ENCODE data around the gene COPS7A. TPM values are rescaled to one million over a fixed set of nuclear protein-coding genes. Genes with fewer than 3 reads are reported as not detected.

The COPS7A gene
- total and polyA plus RNA-seq, 2 experiments from 2014 or later, result 37.7 to 51.9 TPM

DNA sequence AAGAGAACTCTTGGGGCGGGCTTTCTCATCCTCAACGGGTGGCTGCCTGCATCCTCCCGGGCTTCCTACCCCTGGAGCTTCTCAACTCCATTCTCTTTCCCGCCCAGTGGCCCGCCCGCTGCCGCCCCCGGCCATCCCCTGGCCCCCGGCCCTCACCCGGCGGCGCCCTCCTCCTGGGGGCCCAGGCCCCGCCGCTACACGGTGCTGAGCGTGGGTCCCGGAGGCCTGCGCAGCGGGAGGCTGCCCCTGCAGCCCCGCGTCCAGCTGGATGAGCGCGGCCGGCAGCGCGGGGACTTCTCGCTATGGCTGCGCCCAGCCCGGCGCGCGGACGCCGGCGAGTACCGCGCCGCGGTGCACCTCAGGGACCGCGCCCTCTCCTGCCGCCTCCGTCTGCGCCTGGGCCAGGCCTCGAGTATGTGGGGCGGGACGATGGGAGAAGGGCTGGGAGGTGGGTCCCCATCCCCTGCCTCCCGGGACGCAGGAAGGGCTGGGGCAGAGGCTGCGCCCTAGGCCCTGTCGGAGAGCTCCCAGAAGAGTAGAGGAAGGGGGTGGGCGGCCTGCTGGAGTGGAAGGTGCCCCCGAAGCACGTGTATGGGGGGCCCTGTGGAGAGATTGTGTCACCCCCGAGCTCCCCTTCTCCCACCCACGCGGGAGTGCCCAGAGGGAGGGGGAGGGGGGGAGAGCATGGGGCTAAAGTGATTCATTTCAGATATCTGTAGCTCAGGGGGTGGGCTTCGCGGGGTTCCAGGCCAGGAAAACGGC, 49.9 kb downstream of the COPS7A start:
- no peaks in the 10 kb centered on the region for H3K9me2 ChIP-seq (ENCODE audit: insufficient read depth)
- DNase-seq (ENCODE audit: low spot score) (peak; percentile 66), ATAC-seq (peak; percentile 43)
- peaks cover 30% of the 10 kb centered on the region; the same call in 1 of the 2 replicates for H3F3A ChIP-seq (replicated peaks; ENCODE audit: low read depth)
- H3K36me3 ChIP-seq (ENCODE audit: insufficient read depth), result no peaks in the 10 kb centered on the region
- Mint-ChIP-seq H3K27ac (no peak overlapping the region), H3K27me3 (ENCODE audit: insufficient read depth, low read depth, poor library complexity) (peaks cover 54% of the 10 kb centered on the region), H3K4me3 (peak overlapping the region; percentile 66), H3K36me3 (ENCODE audit: low read depth) (peaks cover 25% of the 10 kb centered on the region), H3K9me3 (no peaks in the 10 kb centered on the region; the same call in 2 of the 3 replicates), H3K4me1 (peaks cover 69% of the 10 kb centered on the region)
- peaks cover 73% of the 10 kb centered on the region for H3K27me3 ChIP-seq (ENCODE audit: insufficient read depth)
- H3K27ac ChIP-seq (ENCODE audit: low read depth), result no peak overlapping the region
- TF ChIP-seq, protein P1, sequence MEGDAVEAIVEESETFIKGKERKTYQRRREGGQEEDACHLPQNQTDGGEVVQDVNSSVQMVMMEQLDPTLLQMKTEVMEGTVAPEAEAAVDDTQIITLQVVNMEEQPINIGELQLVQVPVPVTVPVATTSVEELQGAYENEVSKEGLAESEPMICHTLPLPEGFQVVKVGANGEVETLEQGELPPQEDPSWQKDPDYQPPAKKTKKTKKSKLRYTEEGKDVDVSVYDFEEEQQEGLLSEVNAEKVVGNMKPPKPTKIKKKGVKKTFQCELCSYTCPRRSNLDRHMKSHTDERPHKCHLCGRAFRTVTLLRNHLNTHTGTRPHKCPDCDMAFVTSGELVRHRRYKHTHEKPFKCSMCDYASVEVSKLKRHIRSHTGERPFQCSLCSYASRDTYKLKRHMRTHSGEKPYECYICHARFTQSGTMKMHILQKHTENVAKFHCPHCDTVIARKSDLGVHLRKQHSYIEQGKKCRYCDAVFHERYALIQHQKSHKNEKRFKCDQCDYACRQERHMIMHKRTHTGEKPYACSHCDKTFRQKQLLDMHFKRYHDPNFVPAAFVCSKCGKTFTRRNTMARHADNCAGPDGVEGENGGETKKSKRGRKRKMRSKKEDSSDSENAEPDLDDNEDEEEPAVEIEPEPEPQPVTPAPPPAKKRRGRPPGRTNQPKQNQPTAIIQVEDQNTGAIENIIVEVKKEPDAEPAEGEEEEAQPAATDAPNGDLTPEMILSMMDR (conservative IDR thresholded peaks at IDR 0.05; ENCODE audit: low read depth in 2 of 2), result no peak
- TF ChIP-seq ZNF331 (CRISPR knock-in tag; IDR thresholded peaks at IDR 0.05; ENCODE audit: low read depth) (no peak), ZNF114 (CRISPR knock-in tag; IDR thresholded peaks at IDR 0.05) (no peak), EZH2phosphoT487 (IDR thresholded peaks at IDR 0.05; ENCODE audit: unreplicated experiment) (no peak), EZH2 (IDR thresholded peaks at IDR 0.05; ENCODE audit: low read depth, unreplicated experiment) (no peak), CREB1 (CRISPR knock-in tag; IDR thresholded peaks at IDR 0.05; ENCODE audit: low read depth) (no peak)
- TF ChIP-seq, protein P2, sequence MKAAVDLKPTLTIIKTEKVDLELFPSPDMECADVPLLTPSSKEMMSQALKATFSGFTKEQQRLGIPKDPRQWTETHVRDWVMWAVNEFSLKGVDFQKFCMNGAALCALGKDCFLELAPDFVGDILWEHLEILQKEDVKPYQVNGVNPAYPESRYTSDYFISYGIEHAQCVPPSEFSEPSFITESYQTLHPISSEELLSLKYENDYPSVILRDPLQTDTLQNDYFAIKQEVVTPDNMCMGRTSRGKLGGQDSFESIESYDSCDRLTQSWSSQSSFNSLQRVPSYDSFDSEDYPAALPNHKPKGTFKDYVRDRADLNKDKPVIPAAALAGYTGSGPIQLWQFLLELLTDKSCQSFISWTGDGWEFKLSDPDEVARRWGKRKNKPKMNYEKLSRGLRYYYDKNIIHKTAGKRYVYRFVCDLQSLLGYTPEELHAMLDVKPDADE (IDR thresholded peaks at IDR 0.05), result no peak
- TF ChIP-seq, protein P3, sequence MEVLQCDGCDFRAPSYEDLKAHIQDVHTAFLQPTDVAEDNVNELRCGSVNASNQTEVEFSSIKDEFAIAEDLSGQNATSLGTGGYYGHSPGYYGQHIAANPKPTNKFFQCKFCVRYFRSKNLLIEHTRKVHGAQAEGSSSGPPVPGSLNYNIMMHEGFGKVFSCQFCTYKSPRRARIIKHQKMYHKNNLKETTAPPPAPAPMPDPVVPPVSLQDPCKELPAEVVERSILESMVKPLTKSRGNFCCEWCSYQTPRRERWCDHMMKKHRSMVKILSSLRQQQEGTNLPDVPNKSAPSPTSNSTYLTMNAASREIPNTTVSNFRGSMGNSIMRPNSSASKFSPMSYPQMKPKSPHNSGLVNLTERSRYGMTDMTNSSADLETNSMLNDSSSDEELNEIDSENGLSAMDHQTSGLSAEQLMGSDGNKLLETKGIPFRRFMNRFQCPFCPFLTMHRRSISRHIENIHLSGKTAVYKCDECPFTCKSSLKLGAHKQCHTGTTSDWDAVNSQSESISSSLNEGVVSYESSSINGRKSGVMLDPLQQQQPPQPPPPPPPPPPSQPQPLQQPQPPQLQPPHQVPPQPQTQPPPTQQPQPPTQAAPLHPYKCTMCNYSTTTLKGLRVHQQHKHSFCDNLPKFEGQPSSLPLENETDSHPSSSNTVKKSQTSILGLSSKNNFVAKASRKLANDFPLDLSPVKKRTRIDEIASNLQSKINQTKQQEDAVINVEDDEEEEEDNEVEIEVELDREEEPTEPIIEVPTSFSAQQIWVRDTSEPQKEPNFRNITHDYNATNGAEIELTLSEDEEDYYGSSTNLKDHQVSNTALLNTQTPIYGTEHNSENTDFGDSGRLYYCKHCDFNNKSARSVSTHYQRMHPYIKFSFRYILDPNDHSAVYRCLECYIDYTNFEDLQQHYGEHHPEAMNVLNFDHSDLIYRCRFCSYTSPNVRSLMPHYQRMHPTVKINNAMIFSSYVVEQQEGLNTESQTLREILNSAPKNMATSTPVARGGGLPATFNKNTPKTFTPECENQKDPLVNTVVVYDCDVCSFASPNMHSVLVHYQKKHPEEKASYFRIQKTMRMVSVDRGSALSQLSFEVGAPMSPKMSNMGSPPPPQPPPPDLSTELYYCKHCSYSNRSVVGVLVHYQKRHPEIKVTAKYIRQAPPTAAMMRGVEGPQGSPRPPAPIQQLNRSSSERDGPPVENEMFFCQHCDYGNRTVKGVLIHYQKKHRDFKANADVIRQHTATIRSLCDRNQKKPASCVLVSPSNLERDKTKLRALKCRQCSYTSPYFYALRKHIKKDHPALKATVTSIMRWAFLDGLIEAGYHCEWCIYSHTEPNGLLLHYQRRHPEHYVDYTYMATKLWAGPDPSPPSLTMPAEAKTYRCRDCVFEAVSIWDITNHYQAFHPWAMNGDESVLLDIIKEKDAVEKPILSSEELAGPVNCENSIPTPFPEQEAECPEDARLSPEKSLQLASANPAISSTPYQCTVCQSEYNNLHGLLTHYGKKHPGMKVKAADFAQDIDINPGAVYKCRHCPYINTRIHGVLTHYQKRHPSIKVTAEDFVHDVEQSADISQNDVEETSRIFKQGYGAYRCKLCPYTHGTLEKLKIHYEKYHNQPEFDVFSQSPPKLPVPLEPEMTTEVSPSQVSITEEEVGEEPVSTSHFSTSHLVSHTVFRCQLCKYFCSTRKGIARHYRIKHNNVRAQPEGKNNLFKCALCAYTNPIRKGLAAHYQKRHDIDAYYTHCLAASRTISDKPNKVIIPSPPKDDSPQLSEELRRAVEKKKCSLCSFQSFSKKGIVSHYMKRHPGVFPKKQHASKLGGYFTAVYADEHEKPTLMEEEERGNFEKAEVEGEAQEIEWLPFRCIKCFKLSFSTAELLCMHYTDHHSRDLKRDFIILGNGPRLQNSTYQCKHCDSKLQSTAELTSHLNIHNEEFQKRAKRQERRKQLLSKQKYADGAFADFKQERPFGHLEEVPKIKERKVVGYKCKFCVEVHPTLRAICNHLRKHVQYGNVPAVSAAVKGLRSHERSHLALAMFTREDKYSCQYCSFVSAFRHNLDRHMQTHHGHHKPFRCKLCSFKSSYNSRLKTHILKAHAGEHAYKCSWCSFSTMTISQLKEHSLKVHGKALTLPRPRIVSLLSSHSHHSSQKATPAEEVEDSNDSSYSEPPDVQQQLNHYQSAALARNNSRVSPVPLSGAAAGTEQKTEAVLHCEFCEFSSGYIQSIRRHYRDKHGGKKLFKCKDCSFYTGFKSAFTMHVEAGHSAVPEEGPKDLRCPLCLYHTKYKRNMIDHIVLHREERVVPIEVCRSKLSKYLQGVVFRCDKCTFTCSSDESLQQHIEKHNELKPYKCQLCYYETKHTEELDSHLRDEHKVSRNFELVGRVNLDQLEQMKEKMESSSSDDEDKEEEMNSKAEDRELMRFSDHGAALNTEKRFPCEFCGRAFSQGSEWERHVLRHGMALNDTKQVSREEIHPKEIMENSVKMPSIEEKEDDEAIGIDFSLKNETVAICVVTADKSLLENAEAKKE (CRISPR knock-in tag; IDR thresholded peaks at IDR 0.05), result no peak
- TF ChIP-seq, protein P4, sequence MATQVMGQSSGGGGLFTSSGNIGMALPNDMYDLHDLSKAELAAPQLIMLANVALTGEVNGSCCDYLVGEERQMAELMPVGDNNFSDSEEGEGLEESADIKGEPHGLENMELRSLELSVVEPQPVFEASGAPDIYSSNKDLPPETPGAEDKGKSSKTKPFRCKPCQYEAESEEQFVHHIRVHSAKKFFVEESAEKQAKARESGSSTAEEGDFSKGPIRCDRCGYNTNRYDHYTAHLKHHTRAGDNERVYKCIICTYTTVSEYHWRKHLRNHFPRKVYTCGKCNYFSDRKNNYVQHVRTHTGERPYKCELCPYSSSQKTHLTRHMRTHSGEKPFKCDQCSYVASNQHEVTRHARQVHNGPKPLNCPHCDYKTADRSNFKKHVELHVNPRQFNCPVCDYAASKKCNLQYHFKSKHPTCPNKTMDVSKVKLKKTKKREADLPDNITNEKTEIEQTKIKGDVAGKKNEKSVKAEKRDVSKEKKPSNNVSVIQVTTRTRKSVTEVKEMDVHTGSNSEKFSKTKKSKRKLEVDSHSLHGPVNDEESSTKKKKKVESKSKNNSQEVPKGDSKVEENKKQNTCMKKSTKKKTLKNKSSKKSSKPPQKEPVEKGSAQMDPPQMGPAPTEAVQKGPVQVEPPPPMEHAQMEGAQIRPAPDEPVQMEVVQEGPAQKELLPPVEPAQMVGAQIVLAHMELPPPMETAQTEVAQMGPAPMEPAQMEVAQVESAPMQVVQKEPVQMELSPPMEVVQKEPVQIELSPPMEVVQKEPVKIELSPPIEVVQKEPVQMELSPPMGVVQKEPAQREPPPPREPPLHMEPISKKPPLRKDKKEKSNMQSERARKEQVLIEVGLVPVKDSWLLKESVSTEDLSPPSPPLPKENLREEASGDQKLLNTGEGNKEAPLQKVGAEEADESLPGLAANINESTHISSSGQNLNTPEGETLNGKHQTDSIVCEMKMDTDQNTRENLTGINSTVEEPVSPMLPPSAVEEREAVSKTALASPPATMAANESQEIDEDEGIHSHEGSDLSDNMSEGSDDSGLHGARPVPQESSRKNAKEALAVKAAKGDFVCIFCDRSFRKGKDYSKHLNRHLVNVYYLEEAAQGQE (IDR thresholded peaks at IDR 0.05; ENCODE audit: unreplicated experiment), result no peak
- H3K79me2 ChIP-seq (replicated peaks; ENCODE audit: insufficient read depth), result peaks cover 1% of the 10 kb centered on the region
- H3K4me3 ChIP-seq, result peak overlapping the region; percentile 64
- H3K4me1 ChIP-seq (ENCODE audit: insufficient read depth), result peaks cover 39% of the 10 kb centered on the region
- peak overlapping the region; percentile 87 for H3K4me2 ChIP-seq
- H2AFZ ChIP-seq, result peak overlapping the region; percentile 76
- H4K20me1 ChIP-seq (replicated peaks; ENCODE audit: insufficient read depth), result peaks cover 12% of the 10 kb centered on the region
